Measurements from ENCODE around the gene POLR1A.

DNA sequence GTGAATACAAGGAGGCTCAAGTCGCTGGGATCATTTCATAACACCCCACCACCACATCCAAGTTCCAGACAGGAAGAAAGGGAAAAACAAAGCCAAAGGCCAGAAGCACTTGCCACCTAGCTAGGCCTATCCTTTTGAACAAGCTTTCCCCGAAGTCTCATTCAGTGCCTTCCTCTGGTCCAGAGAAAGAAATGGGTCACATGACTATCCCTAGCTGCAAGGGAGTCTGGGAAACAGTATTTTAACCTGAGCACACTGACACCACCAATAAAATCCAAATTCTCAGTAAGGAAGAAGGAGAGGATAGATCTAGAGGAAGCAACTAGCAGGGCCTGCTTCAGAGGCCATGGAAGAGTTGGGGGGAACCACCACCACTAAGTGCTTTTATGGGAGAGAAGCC, 91.2 kb downstream of the POLR1A start:
- TF ChIP-seq, protein P1, sequence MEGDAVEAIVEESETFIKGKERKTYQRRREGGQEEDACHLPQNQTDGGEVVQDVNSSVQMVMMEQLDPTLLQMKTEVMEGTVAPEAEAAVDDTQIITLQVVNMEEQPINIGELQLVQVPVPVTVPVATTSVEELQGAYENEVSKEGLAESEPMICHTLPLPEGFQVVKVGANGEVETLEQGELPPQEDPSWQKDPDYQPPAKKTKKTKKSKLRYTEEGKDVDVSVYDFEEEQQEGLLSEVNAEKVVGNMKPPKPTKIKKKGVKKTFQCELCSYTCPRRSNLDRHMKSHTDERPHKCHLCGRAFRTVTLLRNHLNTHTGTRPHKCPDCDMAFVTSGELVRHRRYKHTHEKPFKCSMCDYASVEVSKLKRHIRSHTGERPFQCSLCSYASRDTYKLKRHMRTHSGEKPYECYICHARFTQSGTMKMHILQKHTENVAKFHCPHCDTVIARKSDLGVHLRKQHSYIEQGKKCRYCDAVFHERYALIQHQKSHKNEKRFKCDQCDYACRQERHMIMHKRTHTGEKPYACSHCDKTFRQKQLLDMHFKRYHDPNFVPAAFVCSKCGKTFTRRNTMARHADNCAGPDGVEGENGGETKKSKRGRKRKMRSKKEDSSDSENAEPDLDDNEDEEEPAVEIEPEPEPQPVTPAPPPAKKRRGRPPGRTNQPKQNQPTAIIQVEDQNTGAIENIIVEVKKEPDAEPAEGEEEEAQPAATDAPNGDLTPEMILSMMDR (IDR thresholded peaks at IDR 0.05 in 8 of 11, conservative IDR thresholded peaks at IDR 0.05 in 3 of 11), result no peak
- no peak for TF ChIP-seq POLR2A (IDR thresholded peaks at IDR 0.05)
